ENCODE data around the gene EDNRA. TPM values are rescaled to one million over a fixed set of nuclear protein-coding genes. Genes with fewer than 3 reads are reported as not detected.

The EDNRA gene
- total RNA-seq, 2 experiments from 2014 or later: not detected

DNA sequence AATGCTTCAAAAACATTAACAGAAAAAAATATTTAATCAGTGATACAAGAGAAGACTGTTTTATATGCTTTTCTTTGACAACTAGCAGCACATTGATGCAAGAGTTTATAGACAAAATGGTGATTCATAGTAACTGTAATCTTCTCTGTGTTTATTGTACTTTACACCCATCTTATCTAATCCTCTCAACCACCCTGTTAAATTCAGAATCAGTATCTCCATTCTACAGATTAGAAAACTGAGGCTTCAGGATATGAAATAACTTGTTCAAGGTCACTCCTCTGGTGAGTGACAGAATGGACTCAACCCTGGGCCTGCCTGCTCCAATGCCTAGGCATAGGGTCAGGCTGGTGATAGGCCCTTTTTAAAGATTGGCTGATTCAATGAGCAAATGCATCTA lies 110.2 kb downstream of the EDNRA start:
- POLR2A ChIA-PET: no interaction called here

DNA sequence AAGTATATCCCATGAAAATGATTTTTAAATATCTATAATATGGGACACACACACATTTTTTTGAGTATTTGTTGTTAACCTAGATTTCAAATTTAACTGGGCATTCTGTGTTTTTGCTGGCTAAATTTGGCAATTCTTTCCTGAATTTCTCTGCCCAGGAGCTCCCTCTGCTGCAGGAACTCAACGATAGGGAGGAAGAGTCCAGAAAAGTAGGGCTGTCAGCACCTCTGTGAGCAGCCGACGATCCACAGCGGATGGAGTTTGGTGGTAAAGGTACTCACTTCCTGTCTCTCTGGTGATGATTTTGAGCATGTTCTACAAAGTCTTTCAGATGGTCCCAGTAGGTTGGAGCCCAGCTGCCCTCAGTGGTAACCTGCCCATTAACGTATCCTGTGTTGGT lies 113.2 kb downstream of the EDNRA start:
- Mint-ChIP-seq H3K27ac (no peak overlapping the region), H3K4me3 (no peak overlapping the region), H3K27me3 (peaks cover 3% of the 10 kb centered on the region), H3K9me3 (no peaks in the 10 kb centered on the region), H3K4me1 (peaks cover 8% of the 10 kb centered on the region), H3K36me3 (no peaks in the 10 kb centered on the region)
- ATAC-seq (ENCODE audit: low read depth): no peak
- POLR2A ChIA-PET: no interaction called here
- DNase-seq: no peak

More for the DNA sequence above, 110.2 kb downstream of the EDNRA start:
- Mint-ChIP-seq H3K27me3 (no peaks in the 10 kb centered on the region), H3K36me3 (no peaks in the 10 kb centered on the region), H3K27ac (no peak overlapping the region), H3K4me3 (no peak overlapping the region), H3K4me1 (peaks cover 5% of the 10 kb centered on the region), H3K9me3 (no peaks in the 10 kb centered on the region)
- DNase-seq (no peak), ATAC-seq (ENCODE audit: low read depth) (no peak)

Other genes starting within 250 kb of the EDNRA start
- 10 to 100 TPM; 22.5 to 24.0 TPM for gene TMEM184C, start 136.3 kb downstream of the EDNRA start, total RNA-seq
- gene PRMT9, start 203.1 kb downstream of the EDNRA start, total RNA-seq: 10 to 100 TPM; 12.0 to 12.5 TPM

Measured in activated naive CD8-positive, alpha-beta T cell treated with anti-CD3 and anti-CD28 coated beads, Interleukin-2, amount 10 ng/mL, durations not matched to agents 7 days and 5 days (primary cell).